ENCODE measurements around the gene TMC5.

GRCh38 chr16:19517424-19518089 is 99.9 kb downstream of the TMC5 start:
- TF ChIP-seq CTCF (IDR thresholded peaks at IDR 0.05) (no peak), POLR2A (IDR thresholded peaks at IDR 0.05) (no peak)

Data from tibial nerve (tissue), 3 donors.